Activated CD4-positive, alpha-beta T cell treated with anti-CD3 and anti-CD28 coated beads, Interleukin-2, amount 50 U/mL, for 48 hours (primary cell): ENCODE results near the gene ADPRHL1.

Experiments
- DNase-seq, 2 experiments: peaks; one replicate each; pipeline ENCODE4 v3.0.0-alpha.2; 2020

The ADPRHL1 gene

DNA sequence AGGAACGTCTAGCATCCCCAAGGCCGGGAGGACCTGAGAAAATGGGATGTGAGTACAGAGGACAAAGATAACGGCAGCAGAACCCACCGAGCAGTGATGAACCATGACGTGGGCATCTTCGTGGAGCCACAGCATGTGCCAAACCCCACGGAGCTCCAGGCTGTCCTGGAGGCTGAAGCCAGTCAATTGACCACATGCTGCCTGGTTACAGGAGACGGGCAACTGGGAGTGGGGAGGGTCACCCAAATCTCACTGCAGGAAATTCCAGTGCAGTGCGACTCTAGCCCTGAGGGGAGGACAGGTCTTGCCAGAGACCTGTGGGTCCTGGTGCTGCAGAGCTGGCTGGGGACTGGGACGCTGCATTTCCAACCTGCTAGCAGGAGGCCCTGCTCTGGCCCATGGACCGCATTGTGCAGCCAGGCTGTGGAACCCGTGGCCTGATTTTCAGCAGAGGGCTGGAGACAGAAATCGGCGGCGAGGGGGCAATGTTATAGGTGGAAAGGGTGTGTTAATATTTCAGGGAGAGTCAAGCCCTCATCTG is 86.2 kb downstream of the ADPRHL1 start:
- no peak for DNase-seq

DNA sequence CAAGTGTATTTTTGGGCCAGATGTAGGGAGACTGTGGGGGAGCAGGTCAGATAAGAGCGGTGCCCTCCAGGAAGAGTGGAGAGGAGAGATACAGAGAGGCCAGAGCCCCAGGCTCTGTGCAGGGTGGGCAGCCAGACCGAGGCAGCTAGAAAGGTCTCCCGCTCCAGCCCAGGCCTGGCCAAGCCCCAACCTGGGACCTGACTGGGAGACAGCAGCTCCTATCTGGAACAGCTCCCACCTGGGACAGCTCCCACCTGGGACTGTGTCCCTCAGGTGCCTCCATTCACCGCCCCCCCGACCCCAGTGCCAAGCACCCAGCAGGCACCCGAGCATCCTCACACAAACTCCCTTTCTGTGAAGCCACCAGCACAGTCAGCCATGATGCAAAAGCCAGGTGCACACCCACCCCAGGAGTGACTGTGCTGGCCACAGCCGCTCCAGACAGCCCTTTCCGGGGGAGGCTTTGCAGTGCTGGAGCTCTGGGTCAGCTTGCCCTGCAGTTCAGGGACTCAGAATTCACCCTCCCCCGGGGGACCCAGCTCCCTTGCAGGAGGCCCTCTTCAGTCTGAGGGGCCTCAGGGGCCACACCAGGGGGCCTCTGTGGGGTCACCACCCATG is 87.2 kb downstream of the ADPRHL1 start:
- no peak for DNase-seq

DNA sequence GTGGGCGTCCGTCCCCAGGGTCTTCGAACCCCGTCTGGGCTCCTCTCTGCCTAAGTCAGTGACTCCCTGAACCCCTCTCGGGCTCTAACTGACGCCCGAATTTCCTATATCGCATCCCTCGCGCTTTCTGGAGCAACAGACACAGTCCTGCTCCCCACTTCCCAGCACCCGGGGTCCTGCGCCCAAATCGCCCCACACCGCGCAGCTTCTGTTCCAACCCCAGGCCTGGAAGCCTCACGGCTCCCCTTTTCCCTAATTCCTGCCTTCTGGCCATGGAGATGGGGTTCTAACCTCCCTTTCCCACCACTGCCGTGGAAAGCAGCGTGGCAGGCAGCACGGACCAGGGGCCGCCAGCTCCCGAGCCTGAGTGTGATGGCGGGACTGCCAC is 87.7 kb downstream of the ADPRHL1 start:
- no peak for DNase-seq

DNA sequence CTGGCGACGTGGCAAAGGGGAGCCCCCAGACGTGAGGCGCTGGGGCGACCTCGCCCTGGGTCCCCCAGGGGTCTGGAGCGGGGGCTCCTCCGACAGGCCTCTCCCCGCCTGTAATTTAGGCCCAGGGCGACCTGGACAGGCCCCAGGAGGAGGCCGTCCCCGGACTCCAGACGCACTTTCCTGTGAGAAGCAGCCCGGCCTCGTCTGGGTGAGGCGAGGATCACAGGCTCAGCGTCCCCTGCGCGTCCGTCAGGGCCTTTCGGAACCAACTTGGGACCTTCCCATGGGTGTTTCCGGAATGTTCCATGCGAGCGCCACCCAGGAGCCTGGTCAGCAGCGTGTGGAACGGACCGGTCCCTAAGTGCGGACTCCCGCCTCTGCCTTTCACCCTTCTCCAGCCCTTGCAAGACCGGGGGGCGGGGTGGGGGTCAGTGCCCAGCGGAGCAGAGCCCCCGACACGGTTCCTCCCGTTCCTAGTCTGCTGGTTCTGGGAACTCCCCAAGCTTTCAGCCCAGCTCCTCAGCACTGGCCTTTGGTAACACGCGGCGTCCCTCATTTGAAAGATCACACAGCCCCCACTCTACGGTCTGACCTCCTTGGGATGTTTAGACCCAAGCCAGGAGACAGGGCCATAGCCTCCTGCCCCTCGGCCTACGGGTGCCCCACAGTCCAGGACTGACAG is 88.2 kb downstream of the ADPRHL1 start:
- no peak for DNase-seq

DNA sequence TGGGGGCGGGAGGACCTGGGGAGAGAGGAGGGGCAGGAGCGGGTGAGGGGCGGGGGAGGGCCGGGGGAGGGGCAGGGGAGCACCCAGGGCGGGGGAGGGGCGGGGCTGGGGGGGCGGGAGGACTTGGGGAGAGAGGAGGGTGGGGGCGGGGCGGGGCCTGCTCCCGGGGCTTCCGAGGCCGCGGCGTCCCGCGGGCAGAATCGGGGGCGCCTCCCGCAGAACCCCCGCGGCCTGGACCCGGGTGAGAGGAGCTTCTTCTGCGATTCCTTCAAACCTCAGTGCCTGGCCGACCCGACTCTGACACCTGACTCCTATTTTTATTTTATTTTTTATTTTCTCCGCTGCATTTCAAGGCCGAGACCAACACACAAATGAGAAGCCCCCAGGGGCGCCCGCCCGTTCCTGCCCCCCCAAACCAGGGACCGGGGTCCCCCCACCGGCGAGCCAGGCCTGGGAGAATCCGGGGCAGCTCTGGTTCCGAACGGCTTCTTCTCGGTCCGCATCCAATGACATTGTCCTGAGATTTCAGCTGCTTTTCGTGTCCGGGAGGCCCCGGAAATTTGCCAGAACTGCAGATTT is 88.9 kb downstream of the ADPRHL1 start:
- no peak for DNase-seq

DNA sequence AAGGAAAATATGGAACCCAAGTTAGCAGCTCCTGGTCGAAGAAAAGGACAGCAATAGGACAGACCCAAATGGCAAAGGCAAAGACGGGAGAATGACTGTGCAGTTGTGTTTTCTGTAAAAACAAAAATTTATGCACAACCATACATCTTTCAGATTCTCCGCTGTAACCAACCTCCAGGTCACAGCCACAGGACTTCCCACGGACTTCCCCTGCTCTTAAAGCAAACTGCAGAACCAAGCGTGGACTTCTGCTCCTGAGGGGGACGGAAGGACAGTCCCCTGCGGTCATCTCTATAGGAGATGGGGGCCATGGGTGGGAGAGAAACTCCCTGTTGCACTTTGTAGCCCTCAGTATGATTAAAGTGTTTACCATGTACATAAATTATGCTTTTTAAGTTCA is 91.9 kb downstream of the ADPRHL1 start:
- no peak for DNase-seq

DNA sequence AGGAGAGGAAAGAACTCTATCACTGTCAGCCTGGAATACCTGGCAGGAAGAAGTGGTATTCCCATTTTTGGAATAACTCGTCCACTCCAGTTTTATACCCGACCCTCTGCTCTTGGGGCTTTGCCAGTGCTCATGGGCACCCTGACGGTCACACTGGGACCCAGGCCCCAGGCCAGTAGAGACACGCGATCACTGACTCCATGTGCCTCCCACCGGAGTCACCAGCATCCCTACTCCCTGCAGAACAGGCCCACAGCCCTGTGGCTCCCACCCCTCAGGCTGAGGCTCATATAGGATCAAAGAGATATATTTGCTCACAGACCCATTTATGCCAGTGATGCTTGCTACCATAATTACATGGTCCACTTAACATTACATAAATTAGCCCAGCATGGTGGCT is 92.8 kb downstream of the ADPRHL1 start:
- no peak for DNase-seq

DNA sequence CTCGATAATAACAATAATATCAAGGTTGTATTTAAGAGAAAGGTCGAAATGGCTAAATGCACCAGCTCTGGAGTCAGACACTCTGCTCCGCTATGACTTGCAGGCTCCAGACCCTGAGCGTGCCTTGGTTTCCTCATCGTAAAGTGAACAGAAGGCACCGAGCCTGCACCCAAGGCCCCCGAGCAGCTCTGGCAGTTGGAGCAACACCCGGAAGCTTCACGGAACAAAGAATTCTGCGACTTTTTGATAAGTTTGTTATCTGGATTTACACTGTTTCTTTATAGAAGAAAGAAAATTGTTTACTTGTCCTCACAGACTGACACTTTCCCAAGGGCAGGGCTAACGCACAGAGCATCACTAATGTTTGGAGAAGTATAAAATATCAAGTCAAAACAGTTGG is 93.7 kb downstream of the ADPRHL1 start:
- no peak for DNase-seq

DNA sequence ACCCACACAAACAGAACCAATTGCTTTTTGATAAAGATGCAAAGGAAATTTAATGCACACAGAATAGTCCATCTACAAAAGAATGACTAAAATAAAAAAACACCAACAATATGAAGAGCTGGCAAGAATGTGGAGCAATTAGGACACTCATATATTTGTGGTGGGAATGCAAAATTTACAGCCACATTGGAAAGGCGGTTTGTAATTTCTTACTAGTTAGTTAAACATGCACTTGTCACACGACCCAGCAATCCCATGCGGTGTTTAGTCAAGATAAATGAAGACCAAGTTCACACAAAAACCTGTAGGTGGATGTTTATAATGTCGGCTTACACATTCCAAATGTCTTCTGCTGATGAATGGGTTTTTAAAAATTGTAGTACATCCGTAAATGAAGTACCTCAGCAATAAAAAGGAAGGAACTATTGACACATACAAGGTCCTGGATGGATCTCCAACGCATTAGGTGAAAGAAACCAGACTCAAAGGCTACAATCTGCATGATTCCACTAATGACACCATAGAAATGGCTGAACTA is 94.6 kb downstream of the ADPRHL1 start:
- DNase-seq: no peak

DNA sequence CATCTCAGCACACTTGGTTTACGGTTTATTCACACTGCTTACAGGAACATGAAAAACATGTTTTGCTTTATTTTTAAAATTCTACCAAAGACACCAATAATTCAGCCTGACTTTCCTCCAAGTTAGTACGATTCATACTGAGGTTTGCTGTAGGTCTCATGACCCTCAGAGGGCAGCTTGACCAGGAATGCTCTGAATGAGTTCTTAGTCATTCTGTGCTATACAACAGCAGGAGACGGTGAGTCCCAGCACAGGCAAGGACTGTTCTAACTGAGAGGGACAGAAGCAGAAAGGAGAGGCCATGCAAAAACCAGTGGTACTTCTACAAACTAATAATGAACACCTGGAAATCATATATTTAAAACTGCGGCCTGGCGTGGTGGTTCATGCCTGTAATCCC is 95.8 kb downstream of the ADPRHL1 start:
- DNase-seq: no peak

DNA sequence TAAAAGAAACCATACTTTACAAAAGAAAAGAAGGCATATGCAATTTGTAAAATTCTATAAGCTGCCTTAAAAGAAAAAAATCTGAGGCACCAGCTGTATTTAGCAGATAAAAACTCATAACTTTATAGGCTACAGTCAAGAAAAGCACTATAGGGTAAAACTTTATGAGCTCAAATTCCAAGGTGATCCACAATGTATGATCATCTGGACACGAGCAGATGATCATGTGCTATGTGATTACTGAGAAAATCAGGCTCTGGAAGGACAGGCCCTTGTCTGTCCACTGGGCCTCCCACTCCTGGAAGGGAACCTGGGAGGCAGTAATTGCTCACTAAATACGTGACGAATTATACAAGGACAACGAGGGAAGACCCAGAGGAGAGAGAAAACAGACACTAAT is 96.7 kb downstream of the ADPRHL1 start:
- no peak for DNase-seq

DNA sequence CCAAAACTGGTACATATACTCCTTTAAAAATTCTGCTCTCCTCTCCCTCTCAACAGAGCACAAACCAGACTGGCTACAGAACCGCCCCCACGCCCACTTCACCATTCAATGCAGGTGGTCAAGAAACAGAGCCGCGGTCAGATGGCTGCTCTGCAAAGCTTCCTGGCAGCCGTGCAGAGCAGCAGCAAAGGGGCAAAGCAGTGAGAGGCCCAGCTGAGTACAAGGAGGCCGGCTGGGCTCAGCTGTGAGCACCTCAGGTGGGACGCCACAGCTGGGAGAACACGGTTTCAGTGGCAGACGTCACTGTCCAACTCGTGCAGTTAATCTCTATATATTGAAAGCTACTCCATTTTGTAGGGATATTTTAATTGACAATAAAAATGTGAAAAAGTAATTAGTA is 97.7 kb downstream of the ADPRHL1 start:
- DNase-seq: no peak

DNA sequence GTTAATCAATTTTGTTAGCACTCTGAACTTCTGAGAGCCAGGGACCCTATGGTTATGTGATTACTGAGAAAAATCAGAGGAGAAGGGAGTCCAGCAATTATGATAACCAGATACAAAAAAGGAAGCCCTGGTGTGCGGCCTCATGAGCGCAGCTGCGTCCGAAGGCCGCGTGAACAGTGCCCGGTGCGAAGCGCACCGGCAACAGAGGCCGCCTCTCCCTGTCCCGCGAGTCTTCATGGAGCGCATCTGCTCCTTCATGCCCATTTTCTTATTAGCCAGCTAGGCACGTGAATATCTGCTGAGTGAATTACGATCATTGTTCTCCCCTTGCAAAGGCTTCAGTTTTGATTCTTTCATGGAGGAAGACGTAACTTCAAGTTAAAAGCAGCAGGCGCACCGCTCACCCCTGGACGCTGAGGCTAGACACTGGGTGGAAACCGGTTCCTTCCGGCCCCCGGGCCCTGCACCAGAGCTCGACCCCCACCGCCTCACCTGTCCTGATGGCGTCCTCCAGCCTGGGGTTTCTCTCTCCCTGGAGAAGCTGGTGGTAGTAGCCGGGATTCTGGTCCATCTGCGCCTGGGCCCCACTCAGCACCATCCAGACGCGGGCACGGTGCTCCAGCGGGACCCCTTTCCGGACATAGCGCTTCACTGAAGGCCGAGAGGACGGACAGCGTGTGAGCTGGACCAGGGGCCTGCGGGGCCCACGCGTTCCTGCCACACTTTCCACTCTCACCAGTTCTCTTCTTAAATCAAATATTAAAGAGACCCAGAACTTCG is 98.3 kb downstream of the ADPRHL1 start:
- no peak for DNase-seq

DNA sequence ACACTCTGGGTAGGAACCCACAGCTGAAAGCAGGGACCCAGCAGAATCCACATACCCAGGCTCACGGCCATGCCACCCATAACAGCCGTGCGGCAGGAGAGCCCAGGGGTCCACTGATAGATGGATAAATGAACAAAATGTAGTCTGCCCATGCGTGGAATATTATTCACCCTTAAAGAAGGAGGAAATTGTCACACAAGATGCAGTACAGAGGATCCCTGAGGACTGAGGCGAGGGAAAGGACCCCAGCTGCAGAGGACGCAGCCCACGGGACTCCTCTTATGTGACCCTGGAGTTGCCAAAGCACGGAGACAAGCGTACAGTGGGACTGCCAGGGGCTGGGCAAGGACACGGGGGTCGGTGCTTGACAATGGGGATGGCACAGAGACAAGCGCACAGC is 100.0 kb downstream of the ADPRHL1 start:
- no peak for DNase-seq

DNA sequence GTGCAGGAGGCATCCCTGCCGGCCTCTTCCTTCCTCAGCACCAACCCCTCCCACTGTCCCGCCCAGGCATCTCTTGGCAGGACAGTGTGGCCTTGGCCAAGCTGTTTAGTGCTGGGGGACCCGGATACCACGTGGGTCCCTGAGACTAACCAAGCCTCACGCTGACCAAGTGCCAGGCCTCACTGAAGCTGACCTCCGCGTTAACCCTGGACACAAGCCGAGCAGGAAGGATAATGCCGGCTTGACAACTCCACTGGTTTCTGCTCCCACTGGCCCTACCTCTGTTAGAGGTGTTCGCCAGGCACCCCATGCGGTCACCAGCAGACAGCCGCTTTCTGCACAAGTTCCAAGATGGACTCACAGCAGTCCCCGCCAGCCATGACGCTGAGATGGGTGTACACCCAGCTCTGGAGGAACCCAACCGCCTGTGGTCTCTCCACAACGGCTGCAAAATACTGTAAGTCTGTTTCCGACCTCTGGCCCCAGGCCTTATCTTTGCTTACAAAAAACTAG is 101.7 kb downstream of the ADPRHL1 start:
- no peak for DNase-seq

DNA sequence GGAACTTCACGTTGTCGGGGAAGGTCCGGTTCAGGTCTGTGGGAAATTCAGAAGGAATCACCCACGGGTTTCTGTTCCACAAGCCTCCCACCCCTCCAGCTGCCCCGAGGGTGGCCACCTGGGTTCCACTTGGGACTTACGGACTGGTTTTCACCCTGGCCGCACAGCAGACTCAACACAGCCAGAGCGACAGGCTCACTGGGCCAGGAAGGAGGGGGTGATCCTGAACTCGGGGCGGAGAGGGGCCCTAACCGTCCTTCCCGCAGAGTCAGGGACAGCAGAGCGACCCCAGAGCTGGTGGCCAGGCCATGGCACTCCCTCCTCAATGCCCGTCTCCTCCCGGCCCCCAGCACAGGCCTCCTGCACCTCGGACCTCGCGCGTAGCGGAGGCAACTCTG is 102.4 kb downstream of the ADPRHL1 start:
- DNase-seq: no peak

DNA sequence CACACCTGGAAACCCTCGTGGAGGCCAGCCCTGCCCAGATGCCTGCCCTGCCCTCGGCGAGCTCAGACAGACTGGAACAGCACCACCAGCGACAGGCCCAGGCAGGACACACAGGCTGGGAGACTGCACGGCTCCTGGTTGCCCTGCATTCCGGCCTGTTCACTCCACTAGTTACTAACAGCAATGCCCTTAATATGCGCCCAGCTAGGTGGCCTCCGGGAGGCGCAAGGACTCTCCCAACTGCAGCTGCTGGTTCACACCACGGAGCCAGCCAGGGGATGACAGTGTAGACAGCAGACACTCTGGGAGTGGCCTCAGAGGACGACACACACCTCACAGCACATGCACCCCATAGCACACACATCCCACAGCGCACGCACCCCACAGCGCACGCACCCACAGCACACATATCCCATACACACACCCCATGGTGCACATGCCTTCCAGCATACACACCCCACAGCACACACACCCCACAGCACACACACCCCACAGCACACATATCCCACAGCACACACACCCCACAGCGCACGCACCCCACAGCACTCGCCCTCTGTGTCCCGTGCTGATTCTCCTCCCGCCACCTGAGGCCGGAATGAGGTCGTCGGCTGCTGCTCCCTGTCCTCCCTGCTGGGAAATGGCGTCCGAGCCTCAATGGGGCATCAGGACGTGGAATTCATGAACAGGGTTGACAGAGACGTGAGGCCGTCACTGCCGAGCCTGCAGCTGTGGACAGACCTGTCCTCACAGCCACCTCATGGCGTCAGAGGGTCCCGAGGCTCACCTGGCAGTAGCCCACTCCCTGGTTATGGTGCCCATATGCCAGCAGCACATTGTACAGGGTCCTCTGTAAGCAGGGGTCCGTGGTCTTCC is 103.0 kb downstream of the ADPRHL1 start:
- no peak for DNase-seq
